GM10266 (cell line): Measurements from ENCODE around the gene CERK.

Experiments used
- DNase-seq: peaks from one replicate; pipeline ENCODE4 v3.0.0; 2012; ENCODE audit errors: extremely low spot score
- CTCF ChIP-seq: IDR thresholded peaks from 2 replicates; pipeline ENCODE4 v1.5.1; 2012; ENCODE audit warnings: mild to moderate bottlenecking, low read depth; ENCODE audit not compliant: control insufficient read depth, insufficient read depth; ENCODE audit errors: missing control alignments

Gene CERK

GRCh38 chr22:46748206-46748907, 10.3 kb upstream of the CERK start:
- DNase-seq = no peak
- TF ChIP-seq CTCF = no peak

GRCh38 chr22:46747646-46748045, 9.6 kb upstream of the CERK start:
- no peak for DNase-seq
- no peak for TF ChIP-seq CTCF

DNA sequence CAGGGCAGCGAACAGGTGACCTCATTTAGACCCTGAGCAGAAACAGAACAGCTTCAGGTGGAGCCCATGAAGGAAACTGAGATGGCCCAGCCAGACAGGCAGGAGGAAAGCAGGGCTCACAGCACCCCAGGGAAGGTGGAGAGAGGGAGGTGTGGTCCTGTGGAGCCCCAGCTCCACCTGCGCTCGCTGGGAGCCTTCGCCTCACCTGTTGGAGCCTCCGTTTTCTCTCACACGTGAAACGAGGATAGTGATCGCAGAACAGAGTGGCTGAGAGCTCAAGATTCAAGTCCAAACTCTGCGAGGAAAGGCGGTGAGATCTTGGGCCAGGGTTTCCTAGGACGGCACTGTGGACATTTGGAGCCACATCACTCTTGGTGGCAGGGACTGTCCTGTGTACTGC, 8.6 kb upstream of the CERK start:
- no peak for TF ChIP-seq CTCF
- DNase-seq = no peak

- TF ChIP-seq CTCF = no peak
- DNase-seq = no peak
These were observed 8.1 kb upstream of the CERK start for GRCh38 chr22:46746192-46746591.

- TF ChIP-seq CTCF = no peak
These were observed 6.5 kb upstream of the CERK start for GRCh38 chr22:46744581-46744980.

GRCh38 chr22:46742576-46743221, 4.6 kb upstream of the CERK start:
- DNase-seq = no peak
- no peak for TF ChIP-seq CTCF

More at GRCh38 chr22:46744581-46744980, 6.5 kb upstream of the CERK start:
- no peak for DNase-seq

- TF ChIP-seq CTCF = no peak
- DNase-seq = no peak
These were observed 4.0 kb upstream of the CERK start for GRCh38 chr22:46741974-46742519.
